GM18909 (cell line): ENCODE measurements around the gene CGB8.

Source experiments
- ATAC-seq: cut with Tn5 transposase; IDR thresholded peaks from one replicate; pipeline ENCODE4 v1.9.1; 2021; ENCODE audit warnings: mild to moderate bottlenecking; ENCODE audit not compliant: unreplicated experiment, poor library complexity

Gene CGB8

DNA sequence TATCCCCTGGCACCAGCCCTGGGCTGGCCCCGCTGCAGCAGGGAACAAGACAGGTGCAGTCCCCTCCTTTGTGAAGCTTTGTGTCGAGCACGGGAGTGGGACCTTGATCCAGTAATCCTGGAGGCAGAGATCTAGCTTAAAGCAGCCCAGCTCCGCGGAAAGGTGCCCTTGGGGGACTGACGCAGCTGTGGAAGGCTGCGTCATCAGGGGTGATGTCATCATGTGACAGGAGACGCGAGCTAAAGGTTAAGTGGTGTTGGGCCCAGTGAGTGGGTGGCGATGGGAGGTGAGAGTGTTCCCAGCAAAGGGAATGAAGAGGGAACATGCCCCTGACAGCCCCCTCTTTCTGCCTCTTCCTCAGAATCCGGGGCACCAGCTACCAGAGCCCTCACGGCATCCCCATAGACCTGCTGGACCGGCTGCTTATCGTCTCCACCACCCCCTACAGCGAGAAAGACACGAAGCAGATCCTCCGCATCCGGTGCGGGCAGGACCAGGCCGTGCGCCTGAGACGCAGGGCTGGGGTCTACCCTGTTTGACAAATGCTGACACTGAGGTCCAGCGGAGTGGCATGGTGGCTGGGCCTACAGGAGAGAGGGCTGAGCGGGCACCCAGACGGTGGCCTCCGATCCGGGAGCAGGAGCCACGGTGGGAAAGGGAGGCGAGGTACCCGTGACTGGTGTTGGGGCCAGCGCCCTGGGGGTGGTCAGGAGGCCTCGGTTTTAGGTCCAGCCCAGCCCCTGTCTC, 34.6 kb downstream of the CGB8 start:
- ATAC-seq, result no peak

DNA sequence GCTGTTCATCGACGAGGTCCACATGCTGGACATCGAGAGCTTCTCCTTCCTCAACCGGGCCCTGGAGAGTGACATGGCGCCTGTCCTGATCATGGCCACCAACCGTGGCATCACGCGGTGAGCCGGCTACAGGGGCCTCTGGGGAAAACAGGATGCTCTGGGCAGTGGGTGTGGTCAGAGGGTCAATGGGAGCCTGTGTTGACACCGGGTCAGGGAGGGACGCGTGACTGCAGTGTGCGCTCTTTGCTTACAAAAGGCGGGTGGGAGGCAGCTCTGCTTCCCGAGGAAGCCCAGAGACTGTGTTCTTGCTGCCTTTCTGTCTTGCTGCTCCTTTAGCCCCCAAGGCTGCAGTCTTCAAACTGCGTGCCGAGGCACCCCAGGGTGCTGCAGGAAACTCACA, 37.7 kb downstream of the CGB8 start:
- ATAC-seq, result no peak

DNA sequence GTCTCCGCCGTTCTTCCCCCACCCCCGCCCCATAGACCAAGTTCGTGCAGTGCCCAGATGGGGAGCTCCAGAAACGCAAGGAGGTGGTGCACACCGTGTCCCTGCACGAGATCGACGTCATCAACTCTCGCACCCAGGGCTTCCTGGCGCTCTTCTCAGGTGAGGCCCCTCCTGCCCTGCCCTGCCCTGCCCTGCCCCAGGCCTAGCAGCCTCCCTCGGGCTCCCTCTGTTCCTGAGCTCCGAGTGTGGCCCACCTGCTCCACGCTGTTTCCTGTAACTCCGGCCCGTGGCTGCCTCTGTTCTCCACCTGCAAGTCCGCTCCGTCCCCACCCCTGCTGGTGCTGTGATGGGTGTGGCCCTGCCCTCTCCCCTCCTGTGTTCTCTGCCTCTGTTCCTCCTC, 38.5 kb downstream of the CGB8 start:
- ATAC-seq, result no peak

DNA sequence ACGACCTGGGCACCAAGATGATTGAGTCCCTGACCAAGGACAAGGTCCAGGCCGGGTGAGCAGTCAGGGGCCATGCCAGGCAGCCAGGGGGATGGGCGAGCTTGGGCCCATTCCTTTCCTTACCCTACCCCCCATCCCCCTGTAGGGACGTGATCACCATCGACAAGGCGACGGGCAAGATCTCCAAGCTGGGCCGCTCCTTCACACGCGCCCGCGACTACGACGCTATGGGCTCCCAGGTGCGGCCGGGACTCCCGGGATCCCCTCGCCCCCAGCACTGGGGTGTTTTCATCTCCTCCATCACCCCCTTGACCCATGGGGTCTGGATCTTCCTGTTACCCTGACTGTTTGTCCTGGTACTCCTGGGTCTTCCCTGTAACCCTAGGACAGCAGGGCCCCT, 39.1 kb downstream of the CGB8 start:
- ATAC-seq, result no peak

- ATAC-seq, result no peak
Measured at GRCh38 chr19:49006905-49007304, 42.0 kb downstream of the CGB8 start.

DNA sequence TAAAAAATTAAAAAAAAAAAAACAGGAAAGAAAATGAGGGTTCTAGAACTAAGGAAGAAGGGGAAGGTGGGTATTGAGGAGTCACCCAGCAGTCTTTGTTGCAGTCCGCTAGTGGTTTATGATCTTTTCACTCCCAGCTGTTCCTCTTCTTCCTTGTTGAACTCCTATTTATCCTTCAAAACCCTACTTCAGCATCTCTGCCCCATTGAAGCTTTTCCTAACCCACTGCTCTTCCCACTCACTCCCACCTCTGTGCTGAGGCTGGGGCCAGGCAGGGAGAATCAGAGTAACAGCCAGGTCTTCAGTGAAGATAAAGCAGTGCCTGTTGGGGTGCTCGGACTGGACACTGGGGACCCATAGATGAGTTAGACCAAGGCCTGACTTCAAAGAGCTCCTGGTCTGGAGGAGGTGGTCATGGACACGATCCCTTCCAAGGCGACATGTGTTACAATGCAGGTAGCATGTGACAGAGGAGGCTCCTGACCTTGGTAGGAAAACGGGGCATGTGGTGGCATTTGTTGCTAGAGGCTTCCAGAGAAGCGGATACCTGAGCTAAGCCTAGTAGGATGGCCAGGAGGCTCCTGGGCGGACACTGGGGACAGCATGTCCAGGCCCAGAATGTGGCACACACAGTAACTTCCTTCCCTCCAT, 43.8 kb downstream of the CGB8 start:
- no peak for ATAC-seq

DNA sequence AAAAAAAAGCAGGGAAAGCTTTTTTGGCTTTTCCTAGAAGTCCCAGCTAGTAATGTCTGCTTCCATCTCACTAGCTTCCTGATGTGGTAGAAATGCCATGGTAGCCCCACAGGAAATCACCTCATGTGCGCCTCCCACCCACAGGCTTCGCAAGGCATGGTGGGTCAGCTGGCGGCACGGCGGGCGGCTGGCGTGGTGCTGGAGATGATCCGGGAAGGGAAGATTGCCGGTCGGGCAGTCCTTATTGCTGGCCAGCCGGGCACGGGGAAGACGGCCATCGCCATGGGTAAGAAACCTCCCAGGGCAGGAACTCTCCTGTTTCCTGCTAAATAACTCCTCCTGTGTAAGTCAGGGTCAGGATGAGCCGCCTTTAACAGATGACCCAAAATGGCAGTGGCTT, 44.8 kb downstream of the CGB8 start:
- no peak for ATAC-seq

GRCh38 chr19:48999481-49000325, 49.2 kb downstream of the CGB8 start:
- no peak for ATAC-seq

DNA sequence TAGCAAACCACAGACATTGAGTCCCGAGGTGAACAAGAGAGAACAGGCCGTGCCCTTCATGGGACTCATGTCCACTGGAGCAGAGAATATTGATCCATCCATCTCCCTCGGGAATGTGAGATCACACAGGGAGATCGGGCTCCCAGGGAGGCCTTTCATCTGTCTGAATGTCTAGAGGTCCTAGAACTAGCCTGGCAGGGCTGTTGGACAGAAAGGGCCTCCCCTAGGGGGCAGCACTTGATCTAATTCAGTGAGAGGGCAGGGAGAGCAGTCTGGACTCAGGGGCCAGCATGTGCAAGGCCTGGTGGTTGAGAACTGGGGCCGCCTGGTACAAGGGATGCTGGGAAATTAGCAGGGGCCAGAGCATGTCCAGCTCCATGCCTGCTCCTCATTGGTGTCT, 50.9 kb downstream of the CGB8 start:
- ATAC-seq, result no peak
